Activated effector memory CD4-positive, alpha-beta T cell treated with anti-CD3 and anti-CD28 coated beads, Interleukin-2, amount 50 U/mL, for 16 hours (primary cell): ENCODE results near the gene RETREG2.

Experiments
- DNase-seq: peaks from one replicate; pipeline ENCODE4 v3.0.0-alpha.2; 2020

RETREG2 gene

GRCh38 chr2:219169930-219170654 is 8.0 kb upstream of the RETREG2 start, which contains the start of gene SLC23A3:
Gene SLC23A3 (minus strand): TSS chr2:219170029. CDS start chr2:219169984, 45 bp downstream.
- no peak for DNase-seq

- DNase-seq: no peak
Observed at GRCh38 chr2:219171231-219171651, 6.8 kb upstream of the RETREG2 start.

GRCh38 chr2:219172231-219173154 is 5.6 kb upstream of the RETREG2 start:
- DNase-seq: no peak

GRCh38 chr2:219173176-219173575 is 4.9 kb upstream of the RETREG2 start:
- DNase-seq: no peak

- no peak for DNase-seq
Observed at GRCh38 chr2:219174146-219174545, 3.9 kb upstream of the RETREG2 start.

GRCh38 chr2:219174801-219175200 is 3.3 kb upstream of the RETREG2 start:
- DNase-seq: no peak

- DNase-seq: no peak
Observed at GRCh38 chr2:219175486-219175885, 2.6 kb upstream of the RETREG2 start.

- no peak for DNase-seq
Observed at GRCh38 chr2:219175928-219176817, 1.9 kb upstream of the RETREG2 start.

- peak; percentile 96 for DNase-seq
Observed at GRCh38 chr2:219176818-219177551, 1.1 kb upstream of the RETREG2 start, which contains the start of gene CNPPD1. Gene CNPPD1 (minus strand): TSS chr2:219176925. CDS start chr2:219176828, 97 bp downstream.

- DNase-seq: peak; percentile 81
Observed at GRCh38 chr2:219178377-219179175, 501 bp downstream of the RETREG2 start.

- DNase-seq: no peak
Observed at GRCh38 chr2:219179601-219180465, 1.8 kb downstream of the RETREG2 start.

- no peak for DNase-seq
Observed at GRCh38 chr2:219180961-219181360, 2.9 kb downstream of the RETREG2 start.

- DNase-seq: no peak
Observed at GRCh38 chr2:219181531-219181930, 3.5 kb downstream of the RETREG2 start.

- DNase-seq: no peak
Observed at GRCh38 chr2:219182331-219183150, 4.5 kb downstream of the RETREG2 start.

- no peak for DNase-seq
Observed at GRCh38 chr2:219183151-219183772, 5.2 kb downstream of the RETREG2 start.

- DNase-seq: no peak
Observed at GRCh38 chr2:219184121-219184520, 6.0 kb downstream of the RETREG2 start.

- DNase-seq: no peak
Observed at GRCh38 chr2:219186754-219187456, 8.8 kb downstream of the RETREG2 start.

GRCh38 chr2:219197388-219197787 is 19.3 kb downstream of the RETREG2 start:
- no peak for DNase-seq
